OCI-LY1 (cell line): Measurements from ENCODE around the gene GPAM.

Experiments used
- H2AFZ ChIP-seq: fragments of 200-600 bp; sonication (generic), shearing (Covaris generic); 2 replicates; pipeline ENCODE4 v1.6.0; 2014; ENCODE audit warnings: antibody characterized with exemption, mild to moderate bottlenecking, low read length
- H3F3A ChIP-seq: fragments of 200-600 bp; sonication (generic), shearing (Covaris generic); 2 replicates; pipeline ENCODE4 v1.6.0; 2014; ENCODE audit warnings: mild to moderate bottlenecking, antibody characterized with exemption, low read length, moderate library complexity; ENCODE audit not compliant: insufficient read depth
- H3K27ac ChIP-seq: fragments of 200-600 bp; sonication (generic); 2 replicates; pipeline ENCODE4 v1.5.1; 2014; ENCODE audit warnings: low read length, mixed run types, mild to moderate bottlenecking, low read depth; ENCODE audit not compliant: poor library complexity, severe bottlenecking
- H3K27me3 ChIP-seq: fragments of 200-600 bp; sonication (generic); 2 replicates; pipeline ENCODE4 v1.6.0; 2014; ENCODE audit warnings: antibody characterized with exemption, mild to moderate bottlenecking, low read length, moderate library complexity; ENCODE audit not compliant: insufficient read depth
- H3K36me3 ChIP-seq: fragments of 200-600 bp; sonication (generic); 2 replicates; pipeline ENCODE4 v1.6.1; 2014; ENCODE audit warnings: mild to moderate bottlenecking, antibody characterized with exemption, low read length, moderate library complexity, mixed read lengths; ENCODE audit not compliant: insufficient read depth
- H3K4me1 ChIP-seq: fragments of 200-600 bp; sonication (generic); 2 replicates; pipeline ENCODE4 v1.5.1; 2014; ENCODE audit warnings: mild to moderate bottlenecking, low read length, moderate library complexity; ENCODE audit not compliant: insufficient read depth, severe bottlenecking
- H3K4me2 ChIP-seq: fragments of 200-600 bp; sonication (generic), shearing (Covaris generic); 2 replicates; pipeline ENCODE4 v1.6.1; 2014; ENCODE audit warnings: low read length
- H3K4me3 ChIP-seq: fragments of 200-600 bp; sonication (generic); 2 replicates; pipeline ENCODE4 v1.5.1; 2014; ENCODE audit warnings: low read length, low read depth, mild to moderate bottlenecking, mixed read lengths; ENCODE audit not compliant: poor library complexity, severe bottlenecking
- H3K79me2 ChIP-seq: fragments of 200-600 bp; shearing (Covaris generic); 2 replicates; pipeline ENCODE4 v1.6.1; 2016; ENCODE audit warnings: mixed run types, low read length, mixed read lengths; ENCODE audit not compliant: insufficient read depth
- H3K9ac ChIP-seq: fragments of 200-600 bp; sonication (generic), shearing (Covaris generic); 2 replicates; pipeline ENCODE4 v1.6.1; 2014; ENCODE audit warnings: mild to moderate bottlenecking, low read length, mixed read lengths
- H3K9me2 ChIP-seq: fragments of 200-600 bp; sonication (generic), shearing (Covaris generic); 2 replicates; pipeline ENCODE4 v1.6.1; 2014; ENCODE audit warnings: low read depth, mild to moderate bottlenecking, low read length, mixed read lengths
- H3K9me3 ChIP-seq: fragments of 200-600 bp; shearing (Covaris generic); 2 replicates; pipeline ENCODE4 v1.6.1; 2014; ENCODE audit warnings: low read length, mixed read lengths
- H4K20me1 ChIP-seq: fragments of 200-600 bp; sonication (generic), shearing (Covaris generic); 2 replicates; pipeline ENCODE4 v1.6.0; 2016; ENCODE audit warnings: mild to moderate bottlenecking, low read length; ENCODE audit not compliant: insufficient read depth
- EZH2 ChIP-seq: fragments of 200-600 bp; sonication (generic), shearing (Covaris generic); IDR thresholded peaks from 2 replicates; pipeline ENCODE4 v1.8.0; 2017; ENCODE audit warnings: borderline replicate concordance, mixed run types, mild to moderate bottlenecking, antibody characterized with exemption, low read length, moderate library complexity, mixed read lengths
- TF ChIP-seq, protein P1 (sequence below): fragments of 200-600 bp; sonication (generic), shearing (Covaris generic); IDR thresholded peaks from 2 replicates; pipeline ENCODE4 v1.5.1; 2017; ENCODE audit warnings: mild to moderate bottlenecking, antibody characterized with exemption, low read length, moderate library complexity, mixed read lengths

Gene GPAM

GRCh38 chr10:112151524-112152039 is 32.0 kb downstream of the GPAM start:
- H3K27ac ChIP-seq: no peak overlapping the region
- no peak overlapping the region for H2AFZ ChIP-seq
- H3K36me3 ChIP-seq: peaks cover 43% of the 10 kb centered on the region
- TF ChIP-seq, protein P1, sequence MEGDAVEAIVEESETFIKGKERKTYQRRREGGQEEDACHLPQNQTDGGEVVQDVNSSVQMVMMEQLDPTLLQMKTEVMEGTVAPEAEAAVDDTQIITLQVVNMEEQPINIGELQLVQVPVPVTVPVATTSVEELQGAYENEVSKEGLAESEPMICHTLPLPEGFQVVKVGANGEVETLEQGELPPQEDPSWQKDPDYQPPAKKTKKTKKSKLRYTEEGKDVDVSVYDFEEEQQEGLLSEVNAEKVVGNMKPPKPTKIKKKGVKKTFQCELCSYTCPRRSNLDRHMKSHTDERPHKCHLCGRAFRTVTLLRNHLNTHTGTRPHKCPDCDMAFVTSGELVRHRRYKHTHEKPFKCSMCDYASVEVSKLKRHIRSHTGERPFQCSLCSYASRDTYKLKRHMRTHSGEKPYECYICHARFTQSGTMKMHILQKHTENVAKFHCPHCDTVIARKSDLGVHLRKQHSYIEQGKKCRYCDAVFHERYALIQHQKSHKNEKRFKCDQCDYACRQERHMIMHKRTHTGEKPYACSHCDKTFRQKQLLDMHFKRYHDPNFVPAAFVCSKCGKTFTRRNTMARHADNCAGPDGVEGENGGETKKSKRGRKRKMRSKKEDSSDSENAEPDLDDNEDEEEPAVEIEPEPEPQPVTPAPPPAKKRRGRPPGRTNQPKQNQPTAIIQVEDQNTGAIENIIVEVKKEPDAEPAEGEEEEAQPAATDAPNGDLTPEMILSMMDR: no peak
- no peak for TF ChIP-seq EZH2
- no peaks in the 10 kb centered on the region for H3K9me2 ChIP-seq
- no peak overlapping the region for H3K4me3 ChIP-seq
- H3K4me2 ChIP-seq: no peak overlapping the region
- no peaks in the 10 kb centered on the region for H4K20me1 ChIP-seq
- H3K4me1 ChIP-seq: no peaks in the 10 kb centered on the region
- no peaks in the 10 kb centered on the region for H3K9me3 ChIP-seq
- H3K27me3 ChIP-seq: no peaks in the 10 kb centered on the region
- H3K79me2 ChIP-seq: no peaks in the 10 kb centered on the region
- no peaks in the 10 kb centered on the region for H3F3A ChIP-seq
- H3K9ac ChIP-seq: no peak overlapping the region

- no peaks in the 10 kb centered on the region for H3K4me1 ChIP-seq
- H3K36me3 ChIP-seq: peaks cover 15% of the 10 kb centered on the region; the same call in 1 of the 2 replicates
- no peak overlapping the region for H3K4me2 ChIP-seq
- H4K20me1 ChIP-seq: no peaks in the 10 kb centered on the region
- no peak overlapping the region for H3K27ac ChIP-seq
- no peaks in the 10 kb centered on the region for H3K9me2 ChIP-seq
- H3K9me3 ChIP-seq: no peaks in the 10 kb centered on the region
- TF ChIP-seq, protein P1: no peak
- TF ChIP-seq EZH2: no peak
- H2AFZ ChIP-seq: no peak overlapping the region
- H3K79me2 ChIP-seq: no peaks in the 10 kb centered on the region
- H3K9ac ChIP-seq: no peak overlapping the region
- H3K27me3 ChIP-seq: no peaks in the 10 kb centered on the region
- H3K4me3 ChIP-seq: no peak overlapping the region
- no peaks in the 10 kb centered on the region for H3F3A ChIP-seq
These were observed 35.2 kb downstream of the GPAM start for GRCh38 chr10:112148331-112148730.

- Histone ChIP-seq H3K36me3 (no peaks in the 10 kb centered on the region), H3K79me2 (no peaks in the 10 kb centered on the region), H3K9me2 (no peaks in the 10 kb centered on the region), H3K4me2 (no peak overlapping the region), H3K27ac (no peak overlapping the region), H4K20me1 (no peaks in the 10 kb centered on the region), H2AFZ (no peak overlapping the region), H3K27me3 (no peaks in the 10 kb centered on the region), H3K4me3 (no peak overlapping the region), H3F3A (no peaks in the 10 kb centered on the region), H3K9me3 (no peaks in the 10 kb centered on the region), H3K4me1 (no peaks in the 10 kb centered on the region), H3K9ac (no peak overlapping the region)
- TF ChIP-seq EZH2: no peak
- TF ChIP-seq, protein P1: no peak
These were observed 36.8 kb downstream of the GPAM start for GRCh38 chr10:112146799-112147198.
